ENCODE data around the gene IPPK.
A peak's percentile ranks its signal among the peaks of the same experiment; 100 is the strongest.

The IPPK gene

GRCh38 chr9:92686954-92687353, 17.0 kb upstream of the IPPK start:
- DNase-seq, result peak; percentile 13

- DNase-seq, result no peak
Measured at GRCh38 chr9:92685022-92685421, 15.1 kb upstream of the IPPK start.

GRCh38 chr9:92682269-92682668, 12.3 kb upstream of the IPPK start:
- DNase-seq, result no peak

GRCh38 chr9:92680166-92681119, 10.5 kb upstream of the IPPK start:
- no peak for DNase-seq

- no peak for DNase-seq
Measured at GRCh38 chr9:92679413-92680165, 9.7 kb upstream of the IPPK start.

GRCh38 chr9:92671323-92671722, 1.4 kb upstream of the IPPK start:
- DNase-seq, result peak; percentile 6

GRCh38 chr9:92669527-92669889, 423 bp downstream of the IPPK start:
- DNase-seq, result peak; percentile 28

GRCh38 chr9:92668746-92669526, 995 bp downstream of the IPPK start:
- peak; percentile 54 for DNase-seq

GRCh38 chr9:92666912-92667532, 2.9 kb downstream of the IPPK start:
- DNase-seq, result no peak

- no peak for DNase-seq
Measured at GRCh38 chr9:92666236-92666635, 3.7 kb downstream of the IPPK start.

GRCh38 chr9:92665836-92666235, 4.1 kb downstream of the IPPK start:
- DNase-seq, result no peak

- DNase-seq, result no peak
Measured at GRCh38 chr9:92664394-92665152, 5.4 kb downstream of the IPPK start.

- DNase-seq, result no peak
Measured at GRCh38 chr9:92663951-92664350, 6.0 kb downstream of the IPPK start.

- DNase-seq, result no peak
Measured at GRCh38 chr9:92663126-92663525, 6.8 kb downstream of the IPPK start.

- DNase-seq, result no peak
Measured at GRCh38 chr9:92661743-92662142, 8.2 kb downstream of the IPPK start.

- DNase-seq, result no peak
Measured at GRCh38 chr9:92661127-92661526, 8.8 kb downstream of the IPPK start.

- DNase-seq, result no peak
Measured at GRCh38 chr9:92660266-92660665, 9.7 kb downstream of the IPPK start.

GRCh38 chr9:92659601-92660000, 10.3 kb downstream of the IPPK start:
- DNase-seq, result no peak

- no peak for DNase-seq
Measured at GRCh38 chr9:92658611-92659010, 11.3 kb downstream of the IPPK start.

- no peak for DNase-seq
Measured at GRCh38 chr9:92658176-92658575, 11.8 kb downstream of the IPPK start.

- no peak for DNase-seq
Measured at GRCh38 chr9:92657296-92658094, 12.4 kb downstream of the IPPK start.

Data from RPMI8226 (cell line).